Activated T-cell treated with anti-CD3 and anti-CD28 coated beads for 1 hour (primary cell): ENCODE results near the gene GRIK4.
A peak's percentile ranks its signal among the peaks of the same experiment; 100 is the strongest.

Experiments used
- DNase-seq: peaks from one replicate; pipeline ENCODE4 v3.0.0-alpha.2; 2020; ENCODE audit warnings: low read depth

GRIK4 gene

DNA sequence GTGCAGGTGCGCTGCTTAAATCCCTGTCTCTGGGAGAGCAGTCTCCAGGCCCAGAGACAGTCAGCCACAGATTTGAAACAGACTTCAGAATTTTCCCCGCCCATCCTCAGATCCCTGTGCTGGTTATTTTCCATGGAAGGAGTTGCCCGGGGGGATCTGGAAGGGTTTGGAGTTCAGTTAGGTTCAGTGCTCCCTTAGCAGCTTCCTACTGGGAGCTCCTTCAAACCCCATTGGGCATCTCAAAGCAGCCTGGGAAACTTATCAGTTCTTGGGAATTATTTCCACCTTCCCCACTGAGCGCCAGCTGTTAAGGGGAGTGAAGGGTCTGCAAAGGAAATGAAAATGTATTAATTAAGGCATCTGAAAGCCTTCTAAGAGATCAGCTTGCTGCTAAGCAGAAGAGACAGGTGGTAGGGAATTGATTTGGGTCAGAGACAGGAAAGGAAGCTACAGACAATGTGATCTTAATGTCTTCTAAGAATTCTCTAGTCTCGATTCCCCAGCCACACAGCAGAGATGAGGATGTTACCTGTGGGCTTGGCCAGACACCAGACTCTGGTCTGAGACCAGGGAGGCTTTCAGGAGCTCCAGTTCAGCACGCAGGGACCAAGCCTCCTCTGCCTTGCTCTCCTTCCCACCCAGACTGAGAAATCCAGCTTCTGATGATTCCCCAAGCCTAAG, 406.2 kb downstream of the GRIK4 start:
- DNase-seq = no peak

DNA sequence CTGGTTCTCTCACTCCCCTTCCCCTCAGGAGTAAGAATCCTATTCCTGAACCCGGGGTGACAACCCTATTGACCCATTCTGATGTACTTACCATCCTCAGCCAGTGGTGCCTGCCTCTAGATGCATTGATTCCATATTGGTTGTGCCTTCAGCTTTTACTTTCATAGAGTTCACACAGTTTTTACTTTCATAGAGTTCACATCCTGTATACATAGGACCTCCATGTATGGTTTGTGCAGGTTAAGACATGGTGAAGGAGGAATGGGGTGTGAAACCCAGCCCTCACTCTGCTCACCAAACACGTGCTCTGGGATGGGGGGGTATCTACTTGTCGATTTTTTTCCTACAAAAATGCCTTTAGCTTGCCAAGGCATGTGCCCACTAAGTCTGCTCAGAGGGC, 406.7 kb downstream of the GRIK4 start:
- no peak for DNase-seq

DNA sequence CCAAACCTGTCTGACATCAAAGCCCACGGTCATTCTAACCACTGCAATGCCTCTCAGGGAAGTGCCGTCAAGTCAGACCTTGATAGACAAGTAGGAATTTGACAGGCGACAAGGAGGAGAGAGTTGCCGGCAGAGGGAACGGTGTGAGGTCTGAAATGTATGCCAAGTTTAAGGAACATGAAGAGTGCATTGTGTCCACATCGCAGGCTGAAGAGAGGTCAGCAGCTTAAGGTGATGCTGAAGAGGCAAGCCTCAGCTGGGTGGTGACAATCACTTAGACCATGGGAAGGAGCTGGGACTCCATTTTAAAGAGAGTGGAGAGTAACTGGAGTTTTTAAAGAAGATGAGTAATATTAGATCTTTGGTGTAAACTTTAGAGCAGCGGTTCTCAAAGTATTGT, 407.5 kb downstream of the GRIK4 start:
- DNase-seq = no peak

DNA sequence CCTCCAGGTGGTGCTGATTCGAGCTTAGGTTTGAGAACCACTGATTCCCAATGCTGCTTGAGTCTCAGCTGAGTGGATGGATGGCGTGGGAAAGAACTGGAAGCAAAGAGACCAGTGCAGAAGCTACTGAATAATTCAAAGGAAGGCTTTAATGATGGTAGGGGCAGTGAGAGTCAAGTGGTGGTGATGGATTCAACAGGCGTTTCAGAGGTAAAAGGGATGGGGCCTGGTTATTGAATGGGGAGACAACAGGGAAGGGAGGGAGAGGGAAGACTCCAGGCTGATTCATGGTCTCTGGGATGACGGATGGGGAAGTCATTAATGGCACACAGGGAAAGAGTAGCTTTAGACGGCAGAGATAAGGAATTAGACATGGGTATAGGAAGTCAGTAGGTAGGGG, 408.0 kb downstream of the GRIK4 start:
- DNase-seq = no peak

DNA sequence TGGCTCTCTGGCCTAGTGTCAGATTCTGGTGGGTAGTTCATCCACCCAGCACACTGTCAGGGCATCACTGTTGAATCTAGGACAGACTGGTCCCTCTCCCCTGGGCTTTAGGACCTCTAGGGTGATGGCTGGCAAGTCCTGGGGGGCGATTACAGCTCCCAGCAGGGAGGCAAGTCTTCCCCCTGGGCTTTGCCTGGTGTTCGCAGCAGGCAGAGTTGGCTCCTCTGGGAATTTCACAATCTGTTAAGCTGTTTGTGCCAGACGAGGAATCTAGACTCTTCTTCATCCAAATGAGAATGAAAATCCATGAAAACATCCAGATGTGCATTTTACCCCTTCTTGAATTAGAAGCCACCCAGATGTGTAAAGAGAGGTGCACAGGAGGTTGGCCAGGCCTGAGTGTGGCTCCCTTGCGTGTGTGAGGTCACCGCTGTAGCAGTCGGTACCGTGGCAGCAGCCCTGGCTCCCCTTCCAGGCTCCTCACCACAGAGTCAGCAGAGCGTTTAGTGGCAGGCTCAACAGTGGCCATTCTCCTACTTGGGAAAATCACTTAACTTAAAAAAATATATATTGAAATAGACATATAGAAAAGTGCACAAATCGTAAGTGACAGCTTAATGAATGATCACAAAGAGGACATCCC, 412.4 kb downstream of the GRIK4 start:
- DNase-seq = no peak

DNA sequence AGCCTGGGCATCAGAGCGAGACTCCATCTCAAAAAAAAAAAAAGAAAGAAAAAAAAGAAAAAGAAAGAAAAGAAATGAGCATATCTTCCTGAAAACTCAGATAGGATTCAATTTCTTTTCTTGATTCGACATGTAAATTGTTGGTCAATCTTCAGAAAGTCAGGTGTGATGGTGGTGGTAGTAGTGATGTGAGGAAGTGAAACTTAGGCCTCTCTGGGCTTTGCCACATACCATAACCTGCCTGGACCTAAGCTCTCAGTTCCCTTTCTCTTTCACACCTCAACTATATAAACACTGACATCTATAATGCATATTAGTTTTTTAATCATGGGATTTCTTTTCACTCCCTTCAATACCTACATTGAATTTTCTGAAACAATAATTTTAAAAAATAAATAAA, 414.4 kb downstream of the GRIK4 start:
- no peak for DNase-seq

DNA sequence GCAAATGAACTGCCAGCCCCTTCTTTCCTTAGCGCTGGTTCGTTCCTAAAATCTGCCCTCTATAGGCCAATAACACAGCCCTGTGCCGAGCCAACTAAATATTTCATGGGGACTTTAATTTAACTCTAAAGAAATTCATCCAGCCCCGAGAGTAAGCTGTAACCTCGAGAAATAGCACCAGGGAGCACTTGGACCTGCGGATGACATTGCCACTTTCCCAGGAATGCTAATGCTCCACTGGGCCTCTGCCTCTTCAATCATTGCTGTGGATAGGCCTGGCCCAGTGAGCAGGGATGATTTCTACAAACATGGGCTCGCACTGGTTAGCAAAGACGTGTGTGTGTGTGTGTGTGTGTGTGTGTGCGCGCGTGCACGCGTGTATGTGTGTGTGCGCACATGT, 417.1 kb downstream of the GRIK4 start:
- no peak for DNase-seq

DNA sequence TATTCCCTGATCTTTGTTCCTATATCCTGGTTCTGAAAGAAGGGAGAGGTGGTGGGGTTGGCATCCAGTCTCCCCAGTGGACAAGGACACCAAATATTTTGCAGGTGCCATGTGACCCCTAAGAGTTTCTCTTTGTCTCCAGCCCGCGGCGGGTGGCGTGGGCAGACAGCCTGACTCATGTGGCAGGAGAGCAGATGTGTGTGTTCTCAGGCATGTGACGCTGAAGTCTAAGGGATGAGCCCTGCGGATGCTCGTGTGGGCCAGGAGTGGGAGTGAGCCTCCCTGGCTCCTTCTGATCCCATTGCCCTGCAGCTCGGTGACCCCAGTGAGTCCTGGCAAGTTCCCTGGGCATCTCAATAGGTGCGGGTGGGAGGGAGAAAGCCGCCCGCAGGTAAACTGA, 417.5 kb downstream of the GRIK4 start:
- no peak for DNase-seq

DNA sequence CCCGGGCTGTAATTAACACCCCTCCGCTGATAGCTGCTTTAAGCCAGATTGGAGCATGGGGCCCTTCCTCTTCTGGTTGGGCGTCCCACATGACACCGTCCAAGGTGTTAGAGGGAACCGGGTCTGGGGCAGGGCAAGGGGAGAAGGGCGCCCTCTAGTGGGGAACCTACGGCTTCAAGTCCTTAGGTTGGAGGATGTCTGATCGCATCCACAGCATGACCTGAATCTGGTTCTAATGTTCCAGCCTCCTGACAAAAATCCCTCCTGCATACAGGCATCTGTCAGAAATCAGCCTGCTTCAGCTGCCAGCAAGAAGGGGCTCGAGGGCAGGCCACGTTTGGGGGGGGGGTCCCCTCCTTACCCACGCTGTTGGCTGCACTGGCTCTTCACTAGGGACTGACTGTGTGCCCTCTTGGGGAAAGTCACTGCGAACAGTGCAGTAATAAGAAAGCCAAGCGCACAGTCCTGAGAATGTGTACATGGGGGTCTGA, 418.2 kb downstream of the GRIK4 start:
- DNase-seq = peak; percentile 16

DNA sequence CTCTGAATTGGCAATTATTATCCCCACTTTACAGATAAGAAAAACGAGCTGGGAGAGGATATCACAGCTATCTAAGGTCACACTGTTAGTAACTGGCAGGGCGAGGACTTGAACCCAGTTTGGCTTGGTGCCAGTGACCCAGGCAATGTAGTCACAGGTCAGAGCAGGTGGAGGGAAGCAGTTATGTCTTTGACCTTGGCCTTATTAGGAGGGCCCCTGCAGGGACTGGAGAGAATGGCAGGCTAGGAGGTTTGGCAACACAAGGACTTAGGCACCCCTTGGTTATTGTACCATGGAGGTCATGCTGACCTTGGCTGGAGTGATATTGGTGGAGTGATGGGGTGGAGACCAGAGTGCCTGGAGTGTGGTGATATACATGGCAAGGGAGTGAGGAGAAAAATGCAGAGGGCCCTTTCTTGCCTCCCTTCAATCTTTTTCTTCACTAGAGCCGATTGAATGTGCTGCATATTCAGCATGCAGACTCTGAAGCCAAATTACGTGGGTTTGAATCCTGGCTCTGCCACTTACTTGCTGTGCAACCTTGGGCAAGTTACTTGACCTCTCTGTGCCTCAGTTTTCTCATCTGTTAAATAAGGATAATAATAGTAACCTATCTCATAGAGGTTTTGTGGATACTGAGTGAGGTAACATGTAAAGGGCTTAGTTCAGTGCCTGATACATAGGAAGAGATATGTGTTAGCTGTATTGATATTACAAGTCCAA, 419.7 kb downstream of the GRIK4 start:
- DNase-seq = no peak

DNA sequence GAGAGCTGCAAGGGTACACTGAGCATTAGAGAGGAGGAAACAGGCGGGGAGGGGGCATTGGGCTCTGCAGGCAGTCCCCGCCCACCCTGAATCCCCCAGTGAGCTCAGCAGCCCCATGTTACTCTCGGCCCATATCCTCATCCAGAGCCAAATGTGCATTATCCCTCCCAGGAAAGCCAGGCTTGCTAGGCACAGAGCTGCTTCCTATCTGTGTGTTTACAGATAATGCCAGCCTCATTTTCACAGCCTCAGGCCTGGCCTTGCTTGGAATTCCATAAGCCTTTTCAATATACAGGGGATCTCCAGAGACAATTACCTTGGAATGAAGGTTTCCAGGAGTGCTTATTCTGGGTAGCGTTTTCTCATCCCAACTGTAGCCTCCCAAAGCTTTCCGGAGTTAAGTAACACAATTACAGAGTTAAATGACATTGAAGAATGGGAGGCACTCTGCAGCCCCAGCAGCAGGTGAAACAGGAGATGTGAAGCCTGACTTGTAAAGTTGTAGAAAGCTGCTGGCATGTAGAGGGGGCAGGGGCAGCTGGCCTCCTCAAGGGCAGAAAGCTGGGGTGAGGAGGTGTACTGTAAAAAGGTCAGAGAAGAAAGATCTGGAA, 420.9 kb downstream of the GRIK4 start:
- no peak for DNase-seq

DNA sequence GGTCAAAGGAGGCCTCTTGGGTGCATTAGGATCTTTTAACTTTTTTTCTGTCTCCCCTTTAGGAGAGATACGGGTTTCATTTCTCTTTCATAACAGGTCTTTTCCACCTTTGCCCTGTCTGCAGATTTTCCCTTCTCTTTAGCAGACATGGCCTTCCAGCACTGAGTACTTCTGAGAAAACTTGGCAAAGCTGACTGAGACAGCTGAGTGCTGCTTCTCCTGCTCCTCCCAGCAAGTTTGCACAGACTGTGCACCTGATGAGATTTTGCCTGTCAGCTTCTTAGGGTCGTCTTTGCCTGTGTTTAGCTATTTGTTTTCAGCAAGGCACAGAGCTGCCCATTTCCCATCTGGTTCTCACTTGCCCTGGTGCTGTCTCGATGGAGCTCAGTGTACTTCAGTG, 424.8 kb downstream of the GRIK4 start:
- DNase-seq = no peak

DNA sequence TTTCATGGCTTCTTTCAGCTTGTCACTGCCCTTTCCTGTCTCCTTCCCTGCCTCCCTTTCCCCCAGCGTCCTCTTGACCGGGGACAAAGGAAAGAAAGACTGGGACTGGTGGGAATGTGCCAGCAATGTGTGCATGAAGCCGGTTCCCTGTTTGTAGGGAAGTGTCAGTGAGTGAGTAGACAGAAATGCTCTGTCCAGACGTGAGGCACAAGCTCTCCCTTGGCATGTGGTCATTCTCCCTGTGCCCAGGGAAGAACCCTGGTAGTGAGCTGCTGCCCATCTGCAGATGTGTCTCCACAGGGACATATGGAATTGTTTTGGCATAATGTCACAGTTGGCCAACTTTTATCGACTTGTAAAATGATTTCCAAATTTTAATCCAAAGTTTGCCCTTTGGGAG, 426.0 kb downstream of the GRIK4 start:
- DNase-seq = no peak

DNA sequence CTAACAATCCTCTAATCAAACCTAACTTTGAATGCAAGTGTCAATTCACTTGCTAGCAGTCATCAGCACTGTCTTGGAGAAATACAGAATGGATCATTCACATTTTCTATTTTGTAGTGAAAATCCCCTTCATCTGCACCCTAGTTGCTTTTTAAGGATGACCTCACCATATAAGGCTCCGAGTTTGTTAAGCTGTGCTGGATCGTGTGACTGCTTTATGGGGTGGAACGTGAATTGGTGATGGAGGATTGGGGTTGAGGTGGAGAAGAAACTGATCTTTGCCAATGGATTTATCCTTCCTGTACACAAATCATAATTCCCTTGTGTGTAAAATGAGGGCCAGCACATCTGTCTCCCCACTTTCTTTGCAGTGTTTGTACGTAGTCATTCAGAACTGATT, 426.7 kb downstream of the GRIK4 start:
- DNase-seq = no peak

DNA sequence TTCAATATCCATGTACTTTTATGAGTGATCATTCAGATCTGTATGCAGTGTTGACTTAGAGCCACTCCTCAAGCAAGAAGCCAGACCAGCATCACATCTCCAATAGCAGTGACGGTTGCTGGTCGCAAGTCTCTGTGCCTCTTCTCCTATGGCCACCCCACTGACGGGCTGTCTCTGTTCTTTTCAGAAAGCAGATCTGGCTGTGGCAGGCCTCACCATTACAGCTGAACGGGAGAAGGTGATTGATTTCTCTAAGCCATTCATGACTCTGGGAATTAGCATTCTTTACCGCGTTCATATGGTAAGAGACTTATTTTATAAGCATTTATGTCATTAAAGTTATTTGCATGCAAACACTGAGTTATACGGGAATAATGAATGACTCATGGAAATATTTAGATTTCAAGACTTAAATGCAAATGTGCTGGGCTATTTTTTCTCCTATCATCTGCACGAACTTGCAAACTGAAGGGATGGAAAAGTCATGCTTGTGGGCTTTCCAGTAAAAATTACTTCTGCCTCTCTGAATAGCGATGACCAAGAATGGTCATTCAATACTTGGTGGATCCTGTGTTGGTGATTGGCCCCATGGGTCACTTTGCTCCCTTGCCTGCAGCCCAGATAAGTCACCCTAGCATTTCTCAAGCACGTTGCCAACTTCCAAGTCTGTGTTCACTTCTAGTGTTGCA, 428.8 kb downstream of the GRIK4 start:
- no peak for DNase-seq

DNA sequence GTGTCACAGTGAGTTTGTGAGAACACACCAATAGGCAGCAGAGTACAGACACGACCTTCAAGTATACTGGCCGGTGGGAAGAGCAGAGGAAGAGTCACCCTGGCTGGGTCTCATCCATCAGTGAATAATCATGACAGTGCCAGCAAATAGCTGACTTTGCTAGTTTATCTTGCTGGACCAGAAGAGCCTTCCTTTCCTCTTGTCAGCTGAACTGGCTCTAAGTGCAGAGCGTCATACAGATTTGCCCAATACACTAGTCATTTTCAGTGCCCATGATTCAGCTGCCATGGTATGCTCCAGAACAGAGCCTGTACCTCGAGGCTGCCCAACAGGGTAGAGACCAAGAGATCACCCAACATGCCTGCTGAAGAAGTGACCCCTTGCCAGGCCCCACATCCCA, 429.5 kb downstream of the GRIK4 start:
- no peak for DNase-seq

DNA sequence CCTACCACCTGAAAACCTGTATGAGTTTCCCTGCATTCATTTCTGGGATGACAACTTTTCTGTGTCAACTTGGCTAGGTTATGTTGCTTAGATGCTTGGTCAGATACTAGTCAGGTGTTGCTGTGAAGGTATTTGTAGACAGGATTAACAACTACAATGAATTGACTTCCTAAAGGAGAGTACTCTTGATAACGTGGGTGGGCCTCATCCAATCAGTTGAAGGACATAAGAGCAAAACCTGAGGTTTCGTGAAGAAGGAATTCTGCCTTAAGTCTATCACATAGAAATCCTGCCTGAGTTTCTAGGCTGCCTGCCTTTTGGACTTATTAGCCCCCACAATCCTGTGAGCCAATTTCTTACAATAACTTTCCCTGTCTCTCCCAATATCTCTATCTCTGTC, 431.2 kb downstream of the GRIK4 start:
- DNase-seq = no peak

DNA sequence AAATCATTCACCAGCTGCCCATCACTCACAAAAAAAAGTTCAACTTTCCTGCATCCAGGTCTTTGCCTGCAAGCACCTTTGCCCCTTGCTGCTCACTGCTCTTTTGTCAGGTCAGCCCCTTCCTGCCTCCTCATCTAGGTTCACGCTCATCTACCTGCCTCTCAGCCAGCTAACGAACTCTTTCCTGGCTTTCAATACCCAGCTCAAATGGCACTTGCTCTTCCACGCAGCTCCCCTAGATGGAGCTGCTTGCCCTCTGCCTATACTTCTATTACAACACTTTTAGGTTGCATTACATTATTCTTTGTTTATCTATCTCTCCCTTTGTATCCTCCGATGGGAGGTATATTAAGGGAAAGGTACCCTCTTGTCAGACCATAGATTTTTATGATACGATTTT, 433.5 kb downstream of the GRIK4 start:
- DNase-seq = no peak

DNA sequence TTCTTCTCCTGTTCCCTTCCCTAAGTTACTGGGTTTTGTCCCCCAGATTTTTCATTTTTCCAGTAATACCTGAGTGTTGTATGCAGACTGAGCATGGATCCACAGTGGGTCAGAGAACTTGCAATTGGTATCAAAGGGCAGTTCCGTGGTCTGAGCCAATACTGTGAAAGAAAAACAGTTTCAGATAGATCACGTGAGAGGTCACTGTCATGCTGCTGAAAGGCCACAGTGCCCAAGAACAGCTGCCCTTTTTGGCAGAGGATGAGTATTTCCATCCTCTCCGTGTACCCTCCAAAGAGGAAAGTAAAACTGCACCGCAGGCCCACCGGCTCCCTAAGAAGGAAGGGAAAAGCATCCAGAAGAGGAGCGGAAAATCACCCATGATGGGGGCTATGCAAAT, 439.3 kb downstream of the GRIK4 start:
- no peak for DNase-seq

DNA sequence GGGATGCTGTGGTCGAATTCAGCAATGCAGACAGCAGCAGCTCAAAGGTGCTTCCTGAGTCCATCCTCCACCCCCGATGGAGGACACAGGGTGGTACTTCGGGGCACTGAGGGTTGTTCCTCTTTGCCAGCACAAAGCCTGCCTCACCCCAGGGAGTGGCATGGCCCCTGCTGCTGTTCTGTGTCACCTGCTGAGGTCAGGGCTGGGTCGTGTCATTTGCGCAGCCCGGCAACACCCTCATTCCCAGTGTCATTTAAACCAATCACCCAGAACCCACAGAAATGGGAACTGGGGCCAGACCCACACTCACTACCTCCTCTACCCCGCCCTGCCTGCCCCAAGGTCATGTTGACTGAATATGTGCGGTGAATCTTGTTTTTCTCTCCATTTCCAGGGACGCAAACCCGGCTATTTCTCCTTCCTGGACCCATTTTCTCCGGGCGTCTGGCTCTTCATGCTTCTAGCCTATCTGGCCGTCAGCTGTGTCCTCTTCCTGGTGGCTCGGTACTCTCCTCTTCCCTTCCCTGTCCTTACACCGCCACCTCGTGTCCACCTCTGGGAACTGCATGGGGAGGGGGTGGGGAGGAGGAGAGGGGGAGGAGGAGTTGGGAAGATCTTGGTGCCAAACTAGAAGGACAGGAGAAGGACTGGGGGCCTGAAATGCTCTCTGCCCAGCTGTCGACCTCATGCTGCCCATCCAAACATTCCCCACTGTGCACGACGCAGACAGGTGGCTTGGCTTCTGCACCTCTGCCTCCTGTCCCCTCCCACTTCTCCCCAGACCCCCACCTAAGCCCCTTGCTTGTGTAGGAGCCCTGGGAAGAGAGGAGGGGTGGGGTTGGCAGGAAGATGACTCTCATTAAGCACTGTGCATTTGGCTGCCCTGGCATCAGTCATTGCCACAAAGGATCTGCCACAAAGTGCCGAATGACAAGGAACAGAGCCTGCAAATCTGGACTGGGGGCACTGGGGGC, 441.2 kb downstream of the GRIK4 start:
- DNase-seq = peak; percentile 54

DNA sequence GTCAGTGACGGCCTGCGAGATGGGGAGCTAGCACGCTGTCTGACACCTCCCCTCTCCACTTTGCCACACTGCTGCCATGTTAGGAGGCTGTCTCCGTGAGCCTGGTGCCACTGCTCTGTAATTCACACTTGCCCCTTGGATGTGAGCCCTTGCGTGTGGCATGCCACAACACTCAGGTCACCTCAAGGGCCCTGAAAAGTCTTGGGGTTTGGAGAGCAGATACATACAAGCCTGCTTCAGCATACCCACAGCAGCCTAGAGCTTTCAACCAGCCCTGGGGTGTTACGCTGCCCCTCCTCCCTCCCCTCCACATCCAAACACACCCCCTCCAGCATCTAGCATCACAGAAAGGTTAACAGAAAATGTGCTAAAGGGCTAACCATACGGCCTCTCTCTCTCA, 442.8 kb downstream of the GRIK4 start:
- no peak for DNase-seq
